ENCODE data around the gene TAS2R7.

GRCh38 chr12:10838461-10838860 is 36.0 kb upstream of the TAS2R7 start:
- TF ChIP-seq CEBPB (IDR thresholded peaks at IDR 0.05) (no peak), YY1 (IDR thresholded peaks at IDR 0.05; ENCODE audit: low read depth) (no peak), RAD21 (IDR thresholded peaks at IDR 0.05; ENCODE audit: low read depth) (no peak), CREB1 (IDR thresholded peaks at IDR 0.05; ENCODE audit: low read depth) (no peak), MAX (IDR thresholded peaks at IDR 0.05) (no peak), TAF1 (IDR thresholded peaks at IDR 0.05; ENCODE audit: low read depth) (no peak), EGR1 (IDR thresholded peaks at IDR 0.05) (no peak), EP300 (IDR thresholded peaks at IDR 0.05; ENCODE audit: borderline replicate concordance) (no peak), TCF12 (IDR thresholded peaks at IDR 0.05; ENCODE audit: low read depth) (no peak), ZBTB7A (IDR thresholded peaks at IDR 0.05; ENCODE audit: low read depth) (no peak), REST (IDR thresholded peaks at IDR 0.05; ENCODE audit: low read depth) (no peak), NFIC (IDR thresholded peaks at IDR 0.05) (no peak), TEAD4 (IDR thresholded peaks at IDR 0.05) (no peak), USF1 (IDR thresholded peaks at IDR 0.05) (no peak)
